HG02970 (cell line): Measurements from ENCODE around the gene EIF4G1.

Experiments used
- ATAC-seq: cut with Tn5 transposase; IDR thresholded peaks from one replicate; pipeline ENCODE4 v1.9.1; 2021; ENCODE audit warnings: mild to moderate bottlenecking, moderate library complexity, moderate number of reproducible peaks; ENCODE audit not compliant: unreplicated experiment, low FRiP score

EIF4G1 gene

GRCh38 chr3:184348057-184348382 lies 33.6 kb downstream of the EIF4G1 start:
- ATAC-seq, result no peak

- ATAC-seq, result no peak
These were observed 35.4 kb downstream of the EIF4G1 start for GRCh38 chr3:184349563-184350470.

GRCh38 chr3:184350618-184351017 lies 36.2 kb downstream of the EIF4G1 start:
- ATAC-seq, result no peak

GRCh38 chr3:184351511-184352148 lies 37.2 kb downstream of the EIF4G1 start:
- no peak for ATAC-seq

GRCh38 chr3:184352149-184352785 lies 37.9 kb downstream of the EIF4G1 start:
- no peak for ATAC-seq

- no peak for ATAC-seq
These were observed 38.6 kb downstream of the EIF4G1 start for GRCh38 chr3:184352897-184353545.

- no peak for ATAC-seq
These were observed 39.1 kb downstream of the EIF4G1 start for GRCh38 chr3:184353546-184353941.

- no peak for ATAC-seq
These were observed 39.8 kb downstream of the EIF4G1 start for GRCh38 chr3:184354121-184354728.

- ATAC-seq, result no peak
These were observed 40.3 kb downstream of the EIF4G1 start for GRCh38 chr3:184354754-184355153.

- no peak for ATAC-seq
These were observed 41.0 kb downstream of the EIF4G1 start for GRCh38 chr3:184355261-184356040.

- ATAC-seq, result no peak
These were observed 43.1 kb downstream of the EIF4G1 start for GRCh38 chr3:184357248-184358123.

GRCh38 chr3:184358124-184358767 lies 43.8 kb downstream of the EIF4G1 start:
- no peak for ATAC-seq

- ATAC-seq, result no peak
These were observed 44.5 kb downstream of the EIF4G1 start for GRCh38 chr3:184358921-184359350.

GRCh38 chr3:184359610-184360009 lies 45.2 kb downstream of the EIF4G1 start:
- ATAC-seq, result no peak

- no peak for ATAC-seq
These were observed 45.9 kb downstream of the EIF4G1 start for GRCh38 chr3:184360070-184360928.

GRCh38 chr3:184360929-184361531 lies 46.6 kb downstream of the EIF4G1 start:
- ATAC-seq, result no peak

- ATAC-seq, result peak; percentile 41
These were observed 47.1 kb downstream of the EIF4G1 start, which contains the start of the genes CLCN2 and POLR2H for GRCh38 chr3:184361532-184361931. Gene CLCN2, minus strand, starts transcription at chr3:184361605. Its CDS starts 126 bp downstream, at chr3:184361479. Gene POLR2H, plus strand, starts transcription at chr3:184361710. Its CDS starts 1,783 bp downstream, at chr3:184363493.
